IMR-90 (cell line): ENCODE measurements around the gene SLC26A11. TPM values are rescaled to one million over a fixed set of nuclear protein-coding genes. Genes with fewer than 3 reads are reported as not detected.

Experiments used
- ATAC-seq: fragments of 200-7000 bp; cut with Tn5 transposase; 2 replicates; pipeline ENCODE4 v1.9.1; 2020; ENCODE audit warnings: low read depth, mild to moderate bottlenecking, moderate library complexity
- BruUV-seq: library from RNA; stranded (reverse); fragments of 400-500 nt; replicated peaks from 2 replicates; lab custom pipeline; 2021; lab: Mats Ljungman, UMichigan
- CTCF ChIA-PET: fragments of 300-600 bp; formaldehyde crosslinking; extraction: SDS; loops from one replicate; lab custom pipeline; 2021; ENCODE audit warnings: antibody characterized with exemption; lab: Yijun Ruan, JAX
- POLR2A ChIA-PET: fragments of 300-600 bp; sonication (Branson Sonifier 250); formaldehyde crosslinking; loops from one replicate; lab custom pipeline; 2022; ENCODE audit warnings: antibody characterized with exemption; ENCODE audit not compliant: unreplicated experiment; lab: Charles Lee
- DNase-seq: peaks from one replicate; pipeline ENCODE4 v3.0.0; 2013
- H2AFZ ChIP-seq: replicated peaks from 2 replicates; pipeline ENCODE3; 2013; ENCODE audit warnings: low read length, mild to moderate bottlenecking; ENCODE audit not compliant: poor library complexity
- H2AK5ac ChIP-seq: 2 replicates; pipeline ENCODE4 v1.6.1; 2013; ENCODE audit warnings: low read depth, low read length, inconsistent platforms
- H2AK9ac ChIP-seq: replicated peaks from 2 replicates; pipeline ENCODE3; 2013; ENCODE audit warnings: mild to moderate bottlenecking, low read depth, low read length, moderate library complexity; ENCODE audit not compliant: poor library complexity
- H2BK120ac ChIP-seq: 2 replicates; pipeline ENCODE4 v1.6.1; 2013; ENCODE audit warnings: low read depth, low read length, inconsistent platforms
- H2BK15ac ChIP-seq: 3 replicates; pipeline ENCODE4 v1.6.1; 2013; ENCODE audit warnings: low read depth, low read length, inconsistent platforms
- H2BK20ac ChIP-seq: 2 replicates; pipeline ENCODE4 v1.6.1; 2013; ENCODE audit warnings: low read depth, mild to moderate bottlenecking, inconsistent platforms, low read length, moderate library complexity
- H2BK5ac ChIP-seq: 2 replicates; pipeline ENCODE4 v1.6.1; 2013; ENCODE audit warnings: mild to moderate bottlenecking, low read depth, low read length, inconsistent platforms; ENCODE audit not compliant: poor library complexity, severe bottlenecking
- H3K14ac ChIP-seq: replicated peaks from 2 replicates; pipeline ENCODE4 v1.6.1; 2013; ENCODE audit warnings: low read depth, low read length, inconsistent platforms
- H3K18ac ChIP-seq: 2 replicates; pipeline ENCODE4 v1.6.1; 2013; ENCODE audit warnings: low read depth, low read length, control low read depth
- H3K23ac ChIP-seq: 2 replicates; pipeline ENCODE4 v1.6.1; 2013; ENCODE audit warnings: low read depth, low read length, inconsistent platforms
- H3K27ac ChIP-seq: 2 replicates; pipeline ENCODE4 v1.5.1; 2013; ENCODE audit warnings: mild to moderate bottlenecking, control low read depth, low read length; ENCODE audit not compliant: insufficient read depth
- H3K27me3 ChIP-seq: 2 replicates; pipeline ENCODE4 v1.6.1; 2013; ENCODE audit warnings: low read length; ENCODE audit not compliant: control insufficient read depth, insufficient read depth
- H3K36me3 ChIP-seq: 2 replicates; pipeline ENCODE4 v1.6.1; 2013; ENCODE audit warnings: low read length, mixed read lengths; ENCODE audit not compliant: control insufficient read depth, insufficient read depth
- H3K4ac ChIP-seq: 2 replicates; pipeline ENCODE4 v1.6.1; 2013; ENCODE audit warnings: low read depth, low read length, inconsistent platforms
- H3K4me1 ChIP-seq: 2 replicates; pipeline ENCODE4 v1.6.1; 2013; ENCODE audit warnings: low read length, mixed read lengths; ENCODE audit not compliant: control insufficient read depth, insufficient read depth
- H3K4me2 ChIP-seq: 2 replicates; pipeline ENCODE4 v1.6.1; 2013; ENCODE audit warnings: low read depth, mild to moderate bottlenecking, control low read depth, low read length, moderate library complexity
- H3K4me3 ChIP-seq: 2 replicates; pipeline ENCODE4 v1.5.1; 2013; ENCODE audit warnings: low read depth, mild to moderate bottlenecking, control low read depth, low read length, moderate library complexity; ENCODE audit not compliant: insufficient read depth
- H3K56ac ChIP-seq: 2 replicates; pipeline ENCODE4 v1.6.1; 2013; ENCODE audit warnings: low read length, inconsistent platforms; ENCODE audit not compliant: insufficient read depth; ENCODE audit errors: extremely low read depth
- H3K79me1 ChIP-seq, 2 experiments: 2 replicates each; pipeline ENCODE4 v1.6.1; 2013; ENCODE audit warnings: low read length in 2 of 2, inconsistent platforms in 1 of 2, low read depth in 1 of 2
- H3K9ac ChIP-seq: 2 replicates; pipeline ENCODE4 v1.6.1; 2013; ENCODE audit warnings: low read depth, low read length, control low read depth
- H3K9me1 ChIP-seq: 2 replicates; pipeline ENCODE4 v1.6.1; 2013; ENCODE audit warnings: low read length, inconsistent platforms; ENCODE audit not compliant: insufficient read depth
- H3K9me3 ChIP-seq: 2 replicates; pipeline ENCODE4 v1.6.1; 2013; ENCODE audit warnings: low read length; ENCODE audit not compliant: control insufficient read depth, insufficient read depth
- H4K20me1 ChIP-seq: 2 replicates; pipeline ENCODE4 v1.6.1; 2013; ENCODE audit warnings: low read length, inconsistent platforms; ENCODE audit not compliant: insufficient read depth
- H4K5ac ChIP-seq: 2 replicates; pipeline ENCODE4 v1.6.1; 2013; ENCODE audit warnings: mild to moderate bottlenecking, low read depth, low read length, control low read depth
- H4K8ac ChIP-seq, 2 experiments: 2 replicates each; pipeline ENCODE4 v1.6.1; 2013; ENCODE audit warnings: low read depth in 2 of 2, low read length in 2 of 2, control low read depth in 1 of 2, inconsistent platforms in 1 of 2
- H4K91ac ChIP-seq: 2 replicates; pipeline ENCODE4 v1.6.1; 2013; ENCODE audit warnings: low read depth, low read length, inconsistent platforms; ENCODE audit not compliant: insufficient read depth
- BHLHE40 ChIP-seq: fragments of 150-350 bp; IDR thresholded peaks from 2 replicates; pipeline ENCODE4 v1.6.1; 2016; ENCODE audit warnings: mild to moderate bottlenecking, low read depth, low read length
- CEBPB ChIP-seq: IDR thresholded peaks from 2 replicates; pipeline ENCODE4 v1.6.1; 2012; ENCODE audit warnings: low read depth, low read length, improper control_type of control experiment
- CHD1 ChIP-seq: IDR thresholded peaks from 2 replicates; pipeline ENCODE4 v1.6.1; 2012; ENCODE audit warnings: low read depth, low read length, improper control_type of control experiment
- CTCF ChIP-seq: conservative IDR thresholded peaks from 2 replicates; pipeline ENCODE4 v1.5.1; 2012; ENCODE audit warnings: mild to moderate bottlenecking, low read depth, low read length, improper control_type of control experiment
- FOS ChIP-seq: fragments of 150-350 bp; IDR thresholded peaks from 2 replicates; pipeline ENCODE4 v1.6.1; 2016; ENCODE audit warnings: low read depth, low read length
- MAFK ChIP-seq: IDR thresholded peaks from 2 replicates; pipeline ENCODE4 v1.6.1; 2012; ENCODE audit warnings: low read depth, low read length, improper control_type of control experiment
- MAZ ChIP-seq: IDR thresholded peaks from 2 replicates; pipeline ENCODE4 v1.6.1; 2012; ENCODE audit warnings: low read depth, mild to moderate bottlenecking, low read length, improper control_type of control experiment, moderate library complexity, borderline replicate concordance
- MXI1 ChIP-seq: IDR thresholded peaks from 2 replicates; pipeline ENCODE4 v1.6.1; 2012; ENCODE audit warnings: low read depth, mild to moderate bottlenecking, low read length, moderate library complexity, borderline replicate concordance
- NFE2L2 ChIP-seq: fragments of 150-350 bp; IDR thresholded peaks from 2 replicates; pipeline ENCODE4 v1.6.1; 2016; ENCODE audit warnings: low read depth, mild to moderate bottlenecking, low read length
- POLR2A ChIP-seq: IDR thresholded peaks from 2 replicates; pipeline ENCODE4 v1.6.1; 2012; ENCODE audit warnings: mild to moderate bottlenecking, low read depth, low read length
- RAD21 ChIP-seq: IDR thresholded peaks from 2 replicates; pipeline ENCODE4 v1.6.1; 2012; ENCODE audit warnings: low read length, improper control_type of control experiment
- RCOR1 ChIP-seq: IDR thresholded peaks from 2 replicates; pipeline ENCODE4 v1.6.1; 2012; ENCODE audit warnings: mild to moderate bottlenecking, low read length, improper control_type of control experiment; ENCODE audit not compliant: insufficient replicate concordance
- SMC3 ChIP-seq: fragments of 150-350 bp; IDR thresholded peaks from 2 replicates; pipeline ENCODE4 v1.6.1; 2016; ENCODE audit warnings: low read depth, mild to moderate bottlenecking, antibody characterized with exemption, low read length, moderate library complexity
- WGBS, 2 experiments: methylation state at CpG; one replicate each; pipeline versions ENCODE4 v1.1.5 to v1.1.7; 2013; ENCODE audit warnings: missing lambda C conversion rate in 2 of 2; ENCODE audit not compliant: insufficient read length in 1 of 2; ENCODE audit errors: extremely low coverage in 2 of 2; 5-methylcytosine and 5-hydroxymethylcytosine counted together
- dilution Hi-C: fragments of 300-500 bp; cut with HindIII; formaldehyde crosslinking; loops from one replicate; pipeline ENCODE4 v1.14.3; 2018; ENCODE audit warnings: low sequenced_read_pairs; ENCODE audit not compliant: unreplicated experiment
- in situ Hi-C: fragments of 300-500 bp; cut with MboI; formaldehyde crosslinking; loops from 3 replicates; pipeline ENCODE4 v1.14.3; 2019; ENCODE audit warnings: low sequenced_read_pairs, inconsistent platforms, mixed read lengths
- intact Hi-C: fragments of 100-400 bp; cut with micrococcal nuclease; formaldehyde crosslinking; loops from 2 replicates; pipeline ENCODE4 v1.10.0; 2022
- polyA plus RNA-seq, 3 experiments: library from polyadenylated mRNA; depleted of rRNA; stranded (reverse); fragments of >200 nt; gene quantifications; 2 replicates each; pipeline ENCODE4 v1.2.3, GENCODE V29; 2012; ENCODE audit warnings: low replicate concordance in 1 of 3
- total RNA-seq: library from RNA; depleted of rRNA; stranded (reverse); fragments of >200 nt; gene quantifications from 2 replicates; pipeline ENCODE4 v1.2.3, GENCODE V29; 2012
- TF ChIP-seq, protein P1 (sequence below): fragments of 150-350 bp; IDR thresholded peaks from 2 replicates; pipeline ENCODE4 v1.6.1; 2017; ENCODE audit warnings: mild to moderate bottlenecking, antibody characterized with exemption, low read length, low read depth

SLC26A11 gene
- total and polyA plus RNA-seq, 2 of the 4 experiments (the other 2 are of a cell fraction): 3.2 to 15.6 TPM

GRCh38 chr17:80277751-80278671 lies 57.8 kb downstream of the SLC26A11 start:
- H3K4me3 ChIP-seq: no peak overlapping the region
- H3K79me1 ChIP-seq: peaks cover 16 to 50% of the 10 kb centered on the region in 2 experiments
- H2BK5ac ChIP-seq: no peak overlapping the region
- no peak overlapping the region for H3K18ac ChIP-seq
- no peak overlapping the region for H3K14ac ChIP-seq
- H3K4ac ChIP-seq: no peak overlapping the region
- no peak overlapping the region for H2BK120ac ChIP-seq
- H3K9me1 ChIP-seq: peaks cover 4% of the 10 kb centered on the region; the same call in 1 of the 2 replicates
- intact Hi-C loops (no loop called here), dilution Hi-C loops (no loop called here), in situ Hi-C loops (no loop called here)
- no peak overlapping the region for H4K5ac ChIP-seq
- no peak overlapping the region for H3K27ac ChIP-seq
- CTCF ChIA-PET: no interaction called here
- ATAC-seq (no peak), DNase-seq (no peak)
- H4K91ac ChIP-seq: no peak overlapping the region
- no peak overlapping the region for H3K9ac ChIP-seq
- no peak overlapping the region for H3K56ac ChIP-seq
- POLR2A ChIA-PET: interaction anchor here (0.5 kb wide), 1 partner anchor 1353 kb away, joined by 3 read pairs; no protein-coding TSS in a partner anchor
- H4K20me1 ChIP-seq: peaks cover 18% of the 10 kb centered on the region
- no peak overlapping the region for H3K4me2 ChIP-seq
- no peak overlapping the region for H2AK5ac ChIP-seq
- no peaks in the 10 kb centered on the region for H3K27me3 ChIP-seq
- H3K23ac ChIP-seq: no peak overlapping the region
- no peak overlapping the region for H2AK9ac ChIP-seq
- BruUV-seq: no TSS peak
- no peak overlapping the region for H2BK15ac ChIP-seq
- H3K4me1 ChIP-seq: peaks cover 2% of the 10 kb centered on the region
- H3K36me3 ChIP-seq: peaks cover 27% of the 10 kb centered on the region
- H4K8ac ChIP-seq: no peak overlapping the region
- H3K9me3 ChIP-seq: no peaks in the 10 kb centered on the region
- WGBS, 2 experiments: 90% methylated on average over 9 of the region's 34 CpGs; no CpG with 5 or more reads in 1 of the 2 experiments
- no peak overlapping the region for H2BK20ac ChIP-seq
- no peak overlapping the region for H2AFZ ChIP-seq
- TF ChIP-seq NFE2L2 (no peak), SMC3 (no peak), POLR2A (no peak), RAD21 (no peak), FOS (no peak), MXI1 (no peak), BHLHE40 (no peak), MAZ (no peak), MAFK (no peak), CTCF (no peak), CHD1 (no peak), CEBPB (no peak), RCOR1 (no peak)
- TF ChIP-seq, protein P1, sequence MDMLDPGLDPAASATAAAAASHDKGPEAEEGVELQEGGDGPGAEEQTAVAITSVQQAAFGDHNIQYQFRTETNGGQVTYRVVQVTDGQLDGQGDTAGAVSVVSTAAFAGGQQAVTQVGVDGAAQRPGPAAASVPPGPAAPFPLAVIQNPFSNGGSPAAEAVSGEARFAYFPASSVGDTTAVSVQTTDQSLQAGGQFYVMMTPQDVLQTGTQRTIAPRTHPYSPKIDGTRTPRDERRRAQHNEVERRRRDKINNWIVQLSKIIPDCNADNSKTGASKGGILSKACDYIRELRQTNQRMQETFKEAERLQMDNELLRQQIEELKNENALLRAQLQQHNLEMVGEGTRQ: no peak
